Skeletal muscle satellite cell (primary cell): ENCODE data around the gene TRIOBP.
"Not testable (repeated sequence)": the region's sequence is repeated elsewhere in the genome, so short reads cannot be mapped to it uniquely, and the experiment has no call there.

Experiments used
- H3K27me3 ChIP-seq: 2 replicates; pipeline ENCODE4 v1.7.0; 2013; ENCODE audit warnings: low read length; ENCODE audit not compliant: control insufficient read depth, insufficient read depth
- H3K36me3 ChIP-seq: 2 replicates; pipeline ENCODE4 v1.7.0; 2013; ENCODE audit warnings: mild to moderate bottlenecking, control low read depth, low read length; ENCODE audit not compliant: insufficient read depth
- H3K4me1 ChIP-seq: 2 replicates; pipeline ENCODE4 v1.7.0; 2013; ENCODE audit warnings: low read length; ENCODE audit not compliant: control insufficient read depth, insufficient read depth
- H3K4me2 ChIP-seq: 2 replicates; pipeline ENCODE4 v1.7.0; 2013; ENCODE audit warnings: mild to moderate bottlenecking, low read length
- H3K4me3 ChIP-seq: 2 replicates; pipeline ENCODE4 v1.7.0; 2013; ENCODE audit warnings: low read length
- H3K9ac ChIP-seq: 2 replicates; pipeline ENCODE4 v1.7.0; 2013; ENCODE audit warnings: mild to moderate bottlenecking, low read depth, low read length, moderate library complexity
- H3K9me3 ChIP-seq: replicated peaks from 2 replicates; pipeline ENCODE4 v1.7.0; 2013; ENCODE audit warnings: mild to moderate bottlenecking, control low read depth, low read length

TRIOBP gene

GRCh38 chr22:37703906-37704305 is 7.1 kb downstream of the TRIOBP start:
- no peak overlapping the region for H3K9ac ChIP-seq
- no peaks in the 10 kb centered on the region for H3K36me3 ChIP-seq
- H3K4me1 ChIP-seq = no peaks in the 10 kb centered on the region
- H3K27me3 ChIP-seq = no peaks in the 10 kb centered on the region
- H3K4me2 ChIP-seq = no peak overlapping the region
- H3K4me3 ChIP-seq = no peak overlapping the region
- H3K9me3 ChIP-seq = no peaks in the 10 kb centered on the region

- Histone ChIP-seq H3K27me3 (no peaks in the 10 kb centered on the region), H3K36me3 (no peaks in the 10 kb centered on the region), H3K4me2 (no peak overlapping the region), H3K4me1 (no peaks in the 10 kb centered on the region), H3K9me3 (no peaks in the 10 kb centered on the region), H3K9ac (no peak overlapping the region), H3K4me3 (no peak overlapping the region)
Observed at GRCh38 chr22:37704645-37705044, 7.8 kb downstream of the TRIOBP start.

- no peak overlapping the region for H3K4me2 ChIP-seq
- no peaks in the 10 kb centered on the region for H3K27me3 ChIP-seq
- no peaks in the 10 kb centered on the region for H3K36me3 ChIP-seq
- H3K9ac ChIP-seq = no peak overlapping the region
- H3K9me3 ChIP-seq = no peaks in the 10 kb centered on the region
- no peaks in the 10 kb centered on the region for H3K4me1 ChIP-seq
- no peak overlapping the region for H3K4me3 ChIP-seq
Observed at GRCh38 chr22:37705205-37705604, 8.4 kb downstream of the TRIOBP start.

GRCh38 chr22:37708580-37709444 is 12.0 kb downstream of the TRIOBP start:
- Histone ChIP-seq H3K4me2 (no peak overlapping the region), H3K9ac (no peak overlapping the region), H3K27me3 (no peaks in the 10 kb centered on the region), H3K4me3 (no peak overlapping the region), H3K4me1 (no peaks in the 10 kb centered on the region), H3K9me3 (no peaks in the 10 kb centered on the region), H3K36me3 (no peaks in the 10 kb centered on the region)

- no peak overlapping the region for H3K9ac ChIP-seq
- no peak overlapping the region for H3K4me3 ChIP-seq
Observed at GRCh38 chr22:37709445-37709765, 12.6 kb downstream of the TRIOBP start.

GRCh38 chr22:37710675-37711074 is 13.8 kb downstream of the TRIOBP start:
- H3K4me1 ChIP-seq = no peaks in the 10 kb centered on the region
- H3K4me2 ChIP-seq = no peak overlapping the region
- H3K9ac ChIP-seq = no peak overlapping the region
- H3K27me3 ChIP-seq = no peaks in the 10 kb centered on the region
- H3K4me3 ChIP-seq = no peak overlapping the region
- no peaks in the 10 kb centered on the region for H3K9me3 ChIP-seq
- H3K36me3 ChIP-seq = no peaks in the 10 kb centered on the region

More at GRCh38 chr22:37709445-37709765, 12.6 kb downstream of the TRIOBP start:
- Histone ChIP-seq H3K9me3 (no peaks in the 10 kb centered on the region), H3K27me3 (no peaks in the 10 kb centered on the region), H3K4me1 (no peaks in the 10 kb centered on the region), H3K36me3 (no peaks in the 10 kb centered on the region), H3K4me2 (no peak overlapping the region)

GRCh38 chr22:37711490-37711889 is 14.6 kb downstream of the TRIOBP start:
- Histone ChIP-seq H3K9me3 (no peaks in the 10 kb centered on the region), H3K4me2 (no peak overlapping the region), H3K4me3 (no peak overlapping the region), H3K36me3 (no peaks in the 10 kb centered on the region), H3K4me1 (no peaks in the 10 kb centered on the region), H3K9ac (no peak overlapping the region), H3K27me3 (no peaks in the 10 kb centered on the region)

- Histone ChIP-seq H3K4me1 (no peaks in the 10 kb centered on the region), H3K27me3 (no peaks in the 10 kb centered on the region), H3K4me3 (no peak overlapping the region), H3K9me3 (no peaks in the 10 kb centered on the region), H3K4me2 (no peak overlapping the region), H3K36me3 (no peaks in the 10 kb centered on the region), H3K9ac (no peak overlapping the region)
Observed at GRCh38 chr22:37713761-37714160, 16.9 kb downstream of the TRIOBP start.

GRCh38 chr22:37714634-37715033 is 17.8 kb downstream of the TRIOBP start:
- H3K27me3 ChIP-seq = no peaks in the 10 kb centered on the region
- no peak overlapping the region for H3K9ac ChIP-seq
- no peaks in the 10 kb centered on the region for H3K9me3 ChIP-seq
- no peaks in the 10 kb centered on the region for H3K36me3 ChIP-seq
- no peaks in the 10 kb centered on the region for H3K4me1 ChIP-seq
- no peak overlapping the region for H3K4me3 ChIP-seq
- H3K4me2 ChIP-seq = no peak overlapping the region

- Histone ChIP-seq H3K4me2 (no peak overlapping the region), H3K4me3 (no peak overlapping the region), H3K9me3 (no peaks in the 10 kb centered on the region), H3K4me1 (no peaks in the 10 kb centered on the region), H3K27me3 (no peaks in the 10 kb centered on the region), H3K36me3 (no peaks in the 10 kb centered on the region), H3K9ac (no peak overlapping the region)
Observed at GRCh38 chr22:37715760-37716159, 18.9 kb downstream of the TRIOBP start.

GRCh38 chr22:37716708-37717107 is 19.9 kb downstream of the TRIOBP start:
- Histone ChIP-seq H3K9me3 (no peaks in the 10 kb centered on the region), H3K4me2 (no peak overlapping the region), H3K9ac (no peak overlapping the region), H3K36me3 (no peaks in the 10 kb centered on the region), H3K27me3 (no peaks in the 10 kb centered on the region), H3K4me3 (no peak overlapping the region), H3K4me1 (no peaks in the 10 kb centered on the region)

GRCh38 chr22:37717235-37717634 is 20.4 kb downstream of the TRIOBP start:
- H3K4me1 ChIP-seq, H3K4me3 ChIP-seq, H3K36me3 ChIP-seq, H3K4me2 ChIP-seq, H3K9me3 ChIP-seq, H3K27me3 ChIP-seq, H3K9ac ChIP-seq: not testable (repeated sequence)
